Hematopoietic multipotent progenitor cell treated with erythropoietin and hydrocortisone succinate and interleukin-3 and kit ligand, for 15 days (in vitro differentiated cells): ENCODE results near the gene TP73.
A peak's percentile ranks its signal among the peaks of the same experiment; 100 is the strongest.

Source experiments
- DNase-seq: peaks from one replicate; pipeline ENCODE4 v3.0.0-alpha.2; 2015; ENCODE audit warnings: low spot score

TP73 gene

GRCh38 chr1:3634059-3634800, 18.1 kb upstream of the TP73 start:
- DNase-seq, result no peak

- no peak for DNase-seq
Measured at GRCh38 chr1:3636080-3636479, 16.2 kb upstream of the TP73 start.

- no peak for DNase-seq
Measured at GRCh38 chr1:3636531-3636930, 15.8 kb upstream of the TP73 start.

- DNase-seq, result no peak
Measured at GRCh38 chr1:3638027-3638426, 14.3 kb upstream of the TP73 start.

- no peak for DNase-seq
Measured at GRCh38 chr1:3638676-3639075, 13.6 kb upstream of the TP73 start.

GRCh38 chr1:3639397-3639911, 12.9 kb upstream of the TP73 start:
- no peak for DNase-seq

GRCh38 chr1:3640121-3640837, 12.0 kb upstream of the TP73 start:
- no peak for DNase-seq

GRCh38 chr1:3641046-3641760, 11.1 kb upstream of the TP73 start:
- no peak for DNase-seq

- DNase-seq, result no peak
Measured at GRCh38 chr1:3641816-3642215, 10.5 kb upstream of the TP73 start.

GRCh38 chr1:3642919-3643675, 9.2 kb upstream of the TP73 start:
- DNase-seq, result no peak

GRCh38 chr1:3644273-3644672, 8.0 kb upstream of the TP73 start:
- DNase-seq, result no peak

- DNase-seq, result no peak
Measured at GRCh38 chr1:3645247-3645646, 7.1 kb upstream of the TP73 start.

GRCh38 chr1:3645666-3646355, 6.5 kb upstream of the TP73 start:
- DNase-seq, result no peak

GRCh38 chr1:3646596-3646995, 5.7 kb upstream of the TP73 start:
- no peak for DNase-seq

- DNase-seq, result peak; percentile 90
Measured at GRCh38 chr1:3649342-3650247, 2.7 kb upstream of the TP73 start, which contains the start of gene WRAP73. TSS of gene WRAP73 (minus strand) at chr1:3650103. CDS start at chr1:3649999, 104 bp downstream.

GRCh38 chr1:3650248-3651025, 1.9 kb upstream of the TP73 start:
- no peak for DNase-seq

GRCh38 chr1:3651026-3651929, 1.0 kb upstream of the TP73 start:
- DNase-seq, result no peak

GRCh38 chr1:3652548-3653285, 401 bp downstream of the TP73 start:
- DNase-seq, result no peak
